HG02588 (cell line): ENCODE measurements around the gene BMPR1B.

ENCODE experiments used
- ATAC-seq: cut with Tn5 transposase; IDR thresholded peaks from one replicate; pipeline ENCODE4 v1.9.1; 2021; ENCODE audit warnings: mild to moderate bottlenecking, moderate library complexity; ENCODE audit not compliant: unreplicated experiment

The BMPR1B gene

DNA sequence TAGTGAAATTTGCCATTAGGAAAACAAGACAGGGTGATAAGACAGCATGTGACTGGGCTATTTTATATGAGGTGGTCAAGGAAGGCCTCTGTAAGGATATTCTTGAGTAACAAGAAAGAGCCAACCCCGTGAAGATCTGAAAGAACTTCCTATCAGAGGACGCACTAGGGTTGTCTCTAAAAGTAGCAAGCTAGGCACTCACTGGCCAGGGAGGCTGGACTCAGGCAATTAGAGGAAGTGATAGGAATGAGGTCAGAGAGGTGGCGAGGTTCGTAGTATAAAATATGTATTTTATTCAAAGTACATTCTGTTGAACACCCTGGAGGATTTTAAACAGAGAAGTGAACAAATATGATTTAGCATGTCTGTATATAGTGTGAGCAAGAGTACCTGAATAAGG lies 4.6 kb downstream of the BMPR1B start:
- ATAC-seq, result no peak

DNA sequence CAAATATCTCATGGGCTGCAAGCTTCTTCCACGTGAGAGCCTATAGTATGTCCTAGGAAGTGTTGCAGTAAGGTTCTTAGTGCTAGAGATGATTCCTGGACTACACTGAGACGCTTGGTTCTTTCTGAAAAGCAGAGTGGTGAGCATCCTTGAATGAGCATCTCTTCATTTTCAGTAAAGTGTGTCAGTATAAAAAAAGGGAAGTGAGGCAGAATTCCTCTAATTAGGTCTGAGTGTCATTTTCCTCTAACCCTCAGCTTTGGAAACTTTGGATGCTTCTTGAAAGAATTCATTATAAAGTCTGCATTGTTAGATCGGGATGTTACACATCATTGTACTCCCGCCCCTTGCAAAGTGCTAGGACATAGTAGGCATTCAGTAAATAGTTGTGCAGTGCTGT lies 5.2 kb downstream of the BMPR1B start:
- no peak for ATAC-seq

DNA sequence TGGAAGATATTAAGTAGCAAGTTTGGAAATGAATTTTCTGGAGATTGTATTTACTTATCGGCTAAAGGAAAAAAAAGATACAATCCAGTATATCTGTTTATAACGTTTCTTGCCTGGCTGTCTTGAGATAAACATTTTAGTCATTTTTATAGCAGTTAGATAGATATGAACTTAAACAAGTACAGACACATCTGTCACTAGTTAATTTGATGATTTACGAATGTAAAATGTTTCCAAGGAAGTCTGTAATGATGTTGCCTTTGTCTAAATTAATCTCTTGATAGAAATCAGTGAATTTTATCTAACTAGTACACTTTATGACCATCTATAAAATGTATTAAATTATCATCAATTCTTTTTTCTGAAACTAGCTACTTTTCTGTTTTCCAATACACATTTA lies 5.7 kb downstream of the BMPR1B start:
- no peak for ATAC-seq

DNA sequence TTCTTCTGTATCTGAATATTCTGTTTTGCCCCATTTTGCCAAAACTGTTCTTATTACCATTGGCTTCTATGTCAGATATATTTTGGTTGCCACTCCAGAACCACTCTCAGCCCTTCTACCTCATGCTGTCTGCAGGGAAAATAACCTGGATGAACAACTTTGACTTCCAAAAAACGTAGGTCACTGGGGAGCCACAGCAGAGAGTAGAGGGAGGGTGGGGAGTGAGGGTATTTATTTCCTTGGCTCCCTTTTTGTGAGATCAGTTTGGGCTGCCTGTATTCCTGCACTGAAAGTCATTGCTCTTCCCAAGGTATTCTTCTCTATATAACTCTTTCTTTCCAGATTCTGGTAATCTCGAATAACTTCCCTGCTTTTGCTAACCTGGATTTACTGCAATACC lies 6.3 kb downstream of the BMPR1B start:
- no peak for ATAC-seq

DNA sequence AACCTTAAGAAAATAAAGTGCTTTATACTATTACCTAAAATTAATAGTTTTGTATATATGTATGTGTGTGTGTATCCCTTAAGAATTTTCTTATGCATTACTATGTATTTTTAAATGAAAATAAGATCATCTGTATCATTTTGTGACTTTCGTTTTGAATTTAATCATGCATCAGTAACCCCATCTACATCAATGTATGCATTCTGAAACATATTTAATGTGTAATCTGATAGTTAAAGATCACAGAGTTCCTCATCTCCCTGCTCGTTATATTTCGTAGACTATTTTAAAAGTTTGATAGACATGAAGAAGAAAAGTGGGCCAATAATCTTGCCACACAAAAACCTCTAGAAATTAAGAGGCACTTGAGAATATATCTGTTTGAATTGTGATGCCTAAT lies 7.4 kb downstream of the BMPR1B start:
- no peak for ATAC-seq

DNA sequence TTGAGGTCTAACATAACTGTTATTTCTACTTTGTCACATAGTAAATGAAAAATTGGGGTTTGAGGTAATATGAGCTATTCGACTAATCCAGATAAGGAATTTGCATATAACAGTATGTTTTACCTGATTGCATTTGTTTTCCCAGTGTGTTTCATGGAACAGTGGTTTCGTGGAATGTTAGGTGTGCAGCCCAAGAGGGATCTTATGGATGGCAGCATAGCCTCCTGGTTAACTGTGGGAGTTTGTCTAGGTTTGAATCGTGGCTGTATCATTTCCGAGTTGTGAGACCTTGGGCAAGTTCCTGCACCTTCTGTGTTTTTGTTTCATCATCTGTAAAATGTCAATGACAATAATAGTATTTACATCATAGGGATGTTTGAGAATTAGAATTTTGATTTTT lies 7.9 kb downstream of the BMPR1B start:
- ATAC-seq, result no peak

DNA sequence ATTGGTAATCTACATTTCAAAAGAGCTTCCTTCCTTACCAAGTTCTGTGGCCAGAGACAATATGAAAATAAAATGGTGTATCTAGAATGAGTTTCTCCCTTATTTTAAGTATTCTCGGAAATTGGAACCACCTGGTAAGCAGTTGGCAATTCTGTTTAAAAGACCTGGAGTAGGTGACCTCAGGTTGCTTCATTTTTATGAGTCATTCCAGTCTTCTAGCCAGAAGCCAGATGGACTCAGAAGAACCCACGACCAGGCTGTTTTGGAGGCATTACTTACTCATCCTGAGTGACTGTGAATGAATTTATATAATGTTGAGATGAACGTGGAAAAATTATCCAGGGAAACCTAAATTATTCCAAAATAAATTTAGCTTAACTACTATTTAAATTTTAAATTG lies 9.1 kb downstream of the BMPR1B start:
- ATAC-seq, result no peak

DNA sequence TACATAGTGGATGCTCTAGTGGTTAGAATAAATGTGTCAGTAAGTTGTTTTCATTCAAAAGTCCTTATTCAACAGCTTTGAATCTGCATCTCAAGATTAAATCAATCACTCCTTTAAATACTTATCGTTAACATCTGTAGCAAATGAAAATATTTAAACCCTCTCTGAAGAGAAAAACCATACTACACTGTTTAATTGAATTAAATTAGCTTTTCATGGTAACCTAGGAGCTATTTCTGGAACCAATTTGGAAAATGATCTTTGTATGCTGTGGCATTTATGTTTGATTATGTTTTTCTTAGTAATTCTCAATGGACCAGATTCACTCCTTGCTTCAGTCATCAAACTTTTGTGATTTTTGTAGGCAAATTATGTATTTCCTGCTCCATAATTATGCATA lies 9.7 kb downstream of the BMPR1B start:
- no peak for ATAC-seq

DNA sequence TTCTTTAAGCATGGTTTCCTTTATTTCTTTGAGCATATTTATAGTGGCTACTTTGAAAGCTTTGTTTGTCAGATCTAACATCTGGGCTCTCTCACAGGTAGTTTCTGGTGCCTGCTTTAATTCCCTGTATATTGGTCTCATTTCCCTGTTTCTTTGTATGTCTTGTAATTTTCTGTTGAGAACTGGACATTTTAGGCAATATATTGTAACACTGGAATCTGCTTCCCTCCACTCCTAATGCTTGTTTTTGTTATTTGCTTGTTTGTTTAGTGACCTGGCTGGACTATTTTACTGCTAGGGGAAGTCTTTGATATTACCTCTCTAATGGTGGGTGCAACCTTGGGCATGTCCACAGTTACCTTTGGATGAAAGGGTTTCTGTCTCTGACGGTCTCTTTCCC lies 25.0 kb downstream of the BMPR1B start:
- ATAC-seq, result no peak

DNA sequence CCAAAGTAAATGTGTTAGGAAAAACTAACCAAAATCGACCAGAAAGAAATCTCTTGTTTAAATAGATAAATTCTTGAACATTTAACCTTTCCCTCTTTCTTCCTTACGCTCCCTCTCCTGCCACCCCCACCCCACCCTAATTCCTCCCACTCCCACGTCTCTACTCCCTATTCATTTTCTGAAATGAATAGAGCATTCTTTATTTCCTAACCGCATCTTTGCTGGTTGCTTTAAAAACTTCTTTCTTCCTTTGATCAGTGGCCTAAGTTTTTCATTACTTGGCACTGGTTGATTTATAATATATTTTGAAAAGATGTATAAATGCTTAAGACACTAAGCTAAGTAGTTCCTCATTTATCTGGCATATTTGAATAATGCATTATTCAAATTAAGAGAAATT lies 33.9 kb downstream of the BMPR1B start:
- no peak for ATAC-seq

DNA sequence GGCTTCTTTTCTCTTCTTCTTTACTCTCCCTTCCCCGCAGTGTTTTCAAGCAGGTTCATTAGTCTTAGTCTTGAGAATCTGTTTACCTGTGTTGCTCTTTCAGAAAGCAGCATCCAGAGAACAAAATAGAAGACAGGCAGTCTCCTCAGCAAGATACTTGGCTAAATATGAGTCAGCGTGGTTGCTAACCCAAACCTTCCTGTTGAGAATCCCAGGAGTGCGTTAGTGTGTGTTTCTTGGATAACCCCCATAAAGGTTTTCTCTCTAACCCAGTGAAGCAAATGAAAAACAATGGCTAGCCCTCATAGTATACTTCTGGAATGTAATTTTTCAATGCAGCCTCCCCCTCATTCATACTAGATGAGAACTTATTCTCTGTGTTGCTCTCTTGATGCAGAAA lies 41.1 kb downstream of the BMPR1B start:
- ATAC-seq, result no peak

DNA sequence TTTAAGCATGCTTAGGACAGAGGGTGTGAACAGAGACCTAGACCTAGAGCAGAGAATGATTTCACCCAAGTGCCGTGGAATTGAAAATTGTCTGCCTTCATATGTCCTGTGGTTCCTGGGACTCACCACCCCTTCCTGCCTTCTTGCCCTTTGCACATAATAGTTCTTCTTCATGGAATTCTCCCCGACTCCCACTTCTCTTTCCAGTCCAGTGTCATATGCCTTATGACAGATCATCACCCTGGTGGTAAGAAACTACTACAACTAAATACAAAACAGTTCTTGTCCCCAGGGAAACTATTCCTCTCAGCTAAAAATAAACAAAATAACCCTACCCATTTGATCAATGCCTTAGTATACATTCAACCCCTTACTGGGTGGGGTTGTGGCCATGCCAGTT lies 43.3 kb downstream of the BMPR1B start:
- ATAC-seq, result no peak

DNA sequence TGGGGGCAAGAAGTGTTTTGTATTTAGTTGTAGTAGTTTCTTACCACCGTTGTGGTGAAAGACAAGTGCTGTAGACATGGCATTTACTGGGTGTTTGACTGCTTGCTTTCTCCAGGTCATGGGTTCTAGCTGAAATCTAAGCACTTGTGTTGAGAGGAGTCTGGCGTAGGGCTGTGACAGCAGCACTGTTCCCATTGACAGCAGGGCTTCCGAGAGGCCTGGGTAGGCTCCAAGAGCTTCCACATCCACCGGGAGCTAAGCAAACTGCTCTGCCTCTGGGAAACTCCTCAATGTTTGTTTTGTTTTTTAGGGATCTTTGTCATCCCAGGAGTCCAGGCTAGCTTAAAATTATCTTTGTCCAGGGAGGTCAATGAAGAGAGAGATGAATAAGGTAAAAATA lies 44.3 kb downstream of the BMPR1B start:
- ATAC-seq, result no peak

DNA sequence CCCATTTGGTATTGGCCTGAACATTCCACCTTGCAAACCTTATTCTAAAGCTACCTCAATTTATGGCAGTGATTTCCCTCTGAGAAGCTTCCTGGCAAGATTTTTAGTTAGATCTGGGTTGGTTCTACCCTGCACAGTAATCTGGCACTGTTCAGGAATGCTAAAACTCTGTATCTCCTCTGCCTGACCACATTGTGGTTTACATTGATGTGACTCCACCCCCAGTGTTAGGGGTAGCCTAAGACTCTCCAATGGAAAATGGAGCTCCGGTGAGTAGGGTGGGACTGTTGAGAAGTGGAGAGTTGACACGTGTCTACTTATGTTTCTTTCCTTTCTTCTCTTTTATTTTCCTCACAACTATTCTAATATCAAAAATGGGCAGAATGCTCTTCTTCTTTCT lies 45.4 kb downstream of the BMPR1B start:
- no peak for ATAC-seq

DNA sequence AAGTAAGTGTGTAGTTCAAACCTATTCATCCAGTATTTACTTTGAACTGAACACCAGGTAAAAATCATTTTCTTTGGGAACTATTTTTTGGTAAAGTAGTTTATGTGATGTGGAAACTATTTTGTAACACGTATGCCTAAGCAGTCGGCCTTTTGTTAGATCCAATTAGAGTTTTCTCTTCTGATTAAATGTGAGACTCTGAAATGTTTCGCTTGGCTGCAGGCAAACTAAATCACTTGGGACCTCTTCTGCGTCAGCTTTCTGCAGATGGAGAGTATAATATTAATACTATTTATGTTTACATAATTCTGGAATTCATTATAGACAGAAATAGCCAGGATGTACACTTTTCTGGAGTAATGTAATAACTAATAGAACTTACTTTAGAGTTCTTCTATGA lies 46.9 kb downstream of the BMPR1B start:
- ATAC-seq, result no peak

DNA sequence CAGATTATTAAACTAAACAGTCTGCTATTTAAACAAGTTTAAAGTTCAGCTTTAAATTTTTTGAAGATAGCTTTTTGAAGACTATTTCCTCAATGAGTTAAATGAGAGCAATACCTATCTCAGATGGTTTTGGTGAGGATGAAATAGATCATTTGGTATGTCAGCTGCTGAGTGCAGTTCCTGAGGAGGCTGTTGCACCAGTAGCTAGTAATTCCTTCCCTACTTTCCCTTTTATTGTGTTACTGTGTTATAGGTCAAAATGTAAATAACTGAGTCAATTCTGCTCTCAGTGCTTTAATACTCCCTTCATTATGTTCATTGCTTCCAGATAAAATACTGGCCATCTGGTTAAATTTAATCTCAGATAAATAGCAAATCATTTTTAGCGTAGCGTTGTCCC lies 48.6 kb downstream of the BMPR1B start:
- ATAC-seq, result no peak

DNA sequence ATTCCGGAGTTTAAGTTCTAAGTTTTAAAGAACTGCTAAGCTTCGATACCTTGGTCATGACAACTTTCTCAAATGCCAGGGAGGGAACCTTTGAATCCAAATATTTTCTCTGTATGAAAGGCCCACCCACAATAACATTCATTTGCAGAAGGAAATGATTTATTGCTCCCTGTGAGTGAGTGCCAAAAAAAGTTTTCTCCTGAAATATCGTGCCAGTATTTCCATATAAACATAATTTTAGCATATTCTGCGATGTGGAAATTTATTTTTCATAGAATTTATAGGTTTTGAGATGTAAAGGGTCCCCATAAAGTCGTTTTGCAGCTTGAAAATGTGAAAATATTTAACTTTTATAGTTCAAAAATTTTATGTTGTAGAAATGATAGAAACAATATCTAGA lies 53.9 kb downstream of the BMPR1B start:
- ATAC-seq, result no peak

DNA sequence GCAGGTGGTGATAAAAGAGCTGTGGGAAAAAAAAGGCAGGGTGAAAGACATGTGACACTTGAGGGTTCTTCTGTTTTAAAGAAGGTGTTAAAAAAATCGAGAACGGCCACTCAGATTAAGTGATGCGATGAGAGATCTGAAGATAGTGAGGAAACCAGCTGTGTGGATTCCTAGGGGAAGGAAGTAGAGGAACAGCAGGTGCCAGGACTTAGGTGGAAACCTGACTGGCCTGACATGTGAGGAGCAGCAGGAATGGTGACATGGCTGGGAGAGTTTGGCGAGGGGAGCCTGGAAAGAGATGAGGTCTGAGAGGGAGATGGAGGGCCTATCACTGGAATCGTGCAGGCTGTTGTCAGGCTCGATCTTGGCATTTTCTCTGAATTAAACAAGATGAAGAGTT lies 55.5 kb downstream of the BMPR1B start:
- ATAC-seq, result no peak

DNA sequence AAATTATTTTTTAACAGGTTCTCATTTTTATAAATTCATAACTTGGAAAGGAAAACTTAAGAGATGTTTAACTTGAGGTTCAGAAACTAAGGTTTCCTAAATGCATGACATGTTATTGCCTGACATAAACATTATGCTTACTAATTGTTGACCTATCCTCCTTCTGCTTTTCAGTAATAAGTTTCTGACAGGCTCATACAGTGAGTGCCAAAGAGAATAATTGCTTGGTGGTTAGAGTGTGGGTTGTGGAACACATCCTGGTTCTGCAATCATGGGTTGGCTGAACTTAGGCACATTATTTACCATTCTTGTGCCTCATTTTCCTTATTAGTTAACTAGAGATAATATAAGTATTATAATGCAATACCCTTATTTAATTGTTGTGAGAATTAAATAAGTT lies 56.5 kb downstream of the BMPR1B start:
- no peak for ATAC-seq

DNA sequence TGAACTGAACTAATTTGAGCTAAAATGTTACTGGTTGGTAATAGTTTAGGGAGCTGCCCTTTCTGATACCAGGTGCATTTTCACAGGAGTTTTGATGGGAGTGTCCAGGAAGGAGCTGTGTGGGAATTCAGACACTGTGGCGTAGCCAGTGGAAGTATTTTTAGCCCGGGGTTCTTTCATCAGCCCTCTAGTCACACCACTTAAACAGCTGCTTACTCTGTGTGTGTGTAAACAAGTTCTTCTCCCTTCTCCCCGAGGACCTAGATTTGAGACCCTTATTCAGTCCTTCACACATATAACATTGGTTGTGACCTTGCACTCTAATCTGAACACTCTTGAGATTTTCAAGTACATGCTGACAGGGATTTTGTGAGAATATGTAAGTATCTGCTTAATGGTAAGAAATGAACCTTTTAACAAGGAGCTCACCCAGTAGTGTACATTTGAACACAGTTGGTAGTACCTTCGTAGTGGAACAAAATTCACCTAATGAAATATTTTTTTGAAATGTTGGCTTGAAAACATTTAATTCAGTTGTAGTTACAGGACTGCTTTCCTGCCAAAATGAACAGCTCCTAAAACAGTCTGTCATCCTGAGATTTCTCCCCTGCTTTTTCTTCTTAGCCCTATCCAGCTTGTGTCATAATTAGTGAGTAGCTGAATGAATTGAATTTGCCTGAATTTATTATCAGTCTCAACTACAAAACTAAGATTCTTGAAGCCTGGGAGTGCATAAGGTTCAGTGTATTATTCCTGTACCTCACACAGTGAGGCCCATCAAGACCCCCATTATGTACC lies 61.8 kb downstream of the BMPR1B start:
- no peak for ATAC-seq

DNA sequence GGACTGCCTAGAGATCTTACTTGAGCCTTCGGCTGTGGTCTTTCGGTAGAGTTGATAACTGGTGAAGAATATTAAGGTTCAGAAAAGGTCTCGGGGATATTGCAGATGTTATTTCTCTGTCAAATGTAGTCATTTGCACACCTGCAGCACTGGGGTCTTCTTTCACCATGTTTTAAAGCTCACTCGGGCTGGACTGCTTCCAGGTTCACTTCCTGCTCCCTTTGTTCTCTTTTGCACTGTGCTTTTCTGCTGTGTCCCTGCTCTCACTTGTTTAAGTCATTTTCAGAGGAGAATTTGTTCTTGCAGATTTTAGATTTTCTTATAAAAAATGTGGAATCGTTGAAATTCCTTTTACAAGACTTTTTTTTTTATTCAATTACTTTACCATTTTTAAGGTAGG lies 68.5 kb downstream of the BMPR1B start:
- ATAC-seq, result no peak

DNA sequence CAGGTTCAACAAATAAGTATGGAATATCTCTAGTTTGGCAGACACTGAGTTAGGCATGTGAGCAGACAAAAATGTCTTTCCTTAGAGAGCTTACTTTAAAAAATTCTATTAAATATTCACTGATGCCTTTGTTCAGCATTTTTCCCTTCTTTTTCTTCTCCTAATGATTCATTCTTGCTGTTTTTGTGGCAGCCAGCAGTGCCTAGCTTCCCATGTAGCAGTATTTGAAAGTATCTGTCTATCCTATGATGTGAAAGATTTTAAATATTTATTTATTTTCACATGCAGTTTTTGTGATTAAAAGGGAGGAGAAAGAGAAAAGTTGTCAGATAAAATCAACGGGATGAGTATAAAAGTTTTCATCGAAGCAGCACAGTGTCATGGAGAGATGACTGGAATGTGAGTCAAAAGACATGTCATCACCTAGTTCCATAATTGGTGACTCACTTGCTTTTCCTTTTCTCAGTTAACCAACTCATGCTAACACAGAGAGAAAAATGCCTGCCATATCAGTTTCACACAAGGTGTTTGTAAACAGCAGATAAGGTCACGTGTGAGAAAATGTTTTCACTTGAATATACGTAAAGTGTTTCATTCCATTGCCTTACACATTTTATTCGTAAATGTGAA lies 69.8 kb downstream of the BMPR1B start:
- ATAC-seq, result no peak

DNA sequence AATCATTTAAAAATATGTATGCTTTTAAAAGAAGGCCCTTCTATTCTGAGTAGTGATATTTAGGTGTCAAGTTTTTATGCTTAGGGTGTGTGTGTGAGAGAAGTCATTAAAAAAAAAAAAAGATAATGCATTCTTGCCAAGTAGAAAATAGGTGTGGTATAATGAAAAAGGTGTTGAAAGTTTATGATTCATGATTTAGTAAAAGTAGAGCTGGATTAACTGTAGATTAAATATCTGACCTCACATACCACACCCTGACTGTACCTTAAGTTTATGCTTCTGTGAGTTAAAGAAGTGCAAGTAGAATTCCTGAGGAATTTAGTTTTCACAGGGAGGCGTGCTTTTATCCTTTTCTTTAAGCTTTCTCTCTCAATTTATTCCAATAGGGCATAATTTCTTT lies 71.1 kb downstream of the BMPR1B start:
- no peak for ATAC-seq
